ENCODE results near the gene SLC19A1.
"Not testable (repeated sequence)": the region's sequence is repeated elsewhere in the genome, so short reads cannot be mapped to it uniquely, and the experiment has no call there.

The SLC19A1 gene

GRCh38 chr21:45576838-45577737 is 34.8 kb upstream of the SLC19A1 start:
- no peak for DNase-seq

DNA sequence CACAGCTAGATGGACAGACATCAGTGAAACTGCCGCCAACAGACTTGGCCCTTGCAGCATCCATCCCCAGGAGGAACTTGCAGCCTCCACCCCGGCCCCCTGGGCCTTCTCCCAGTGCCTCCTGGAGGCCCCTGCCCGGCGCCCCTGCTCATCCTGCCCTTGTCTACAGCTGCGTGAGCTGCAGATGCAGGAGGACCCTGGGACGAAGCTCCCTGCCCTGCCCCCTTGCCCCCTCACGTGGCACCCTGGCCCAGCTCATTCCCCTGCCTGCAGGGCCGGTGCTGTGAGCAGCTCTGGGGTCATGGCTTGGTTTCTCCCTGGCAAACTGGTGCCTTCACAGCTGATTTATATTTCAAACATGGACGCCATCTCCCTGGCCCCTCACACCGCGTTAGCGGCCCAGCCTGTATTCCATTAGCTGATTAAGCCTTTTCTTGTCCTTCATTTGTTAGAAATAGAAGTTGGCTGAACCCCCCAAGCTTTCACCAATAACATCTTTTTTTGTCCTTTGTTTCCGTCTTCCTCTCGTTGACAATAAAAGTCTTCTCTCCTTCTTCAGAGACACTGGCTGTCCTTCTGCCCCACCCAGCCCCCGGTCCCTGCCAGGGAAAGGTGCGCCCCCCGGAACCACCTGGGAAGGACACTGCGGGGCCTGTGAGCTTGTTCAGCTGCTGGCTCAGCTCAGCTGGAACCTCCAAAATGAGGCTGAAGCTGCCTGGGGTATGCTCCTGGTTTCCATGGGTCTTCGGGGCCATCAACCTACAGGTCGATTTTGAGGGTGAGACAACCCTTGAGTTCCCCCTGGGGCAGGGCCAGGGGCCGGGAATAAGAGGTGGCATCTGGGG is 34.0 kb upstream of the SLC19A1 start:
- DNase-seq = no peak

DNA sequence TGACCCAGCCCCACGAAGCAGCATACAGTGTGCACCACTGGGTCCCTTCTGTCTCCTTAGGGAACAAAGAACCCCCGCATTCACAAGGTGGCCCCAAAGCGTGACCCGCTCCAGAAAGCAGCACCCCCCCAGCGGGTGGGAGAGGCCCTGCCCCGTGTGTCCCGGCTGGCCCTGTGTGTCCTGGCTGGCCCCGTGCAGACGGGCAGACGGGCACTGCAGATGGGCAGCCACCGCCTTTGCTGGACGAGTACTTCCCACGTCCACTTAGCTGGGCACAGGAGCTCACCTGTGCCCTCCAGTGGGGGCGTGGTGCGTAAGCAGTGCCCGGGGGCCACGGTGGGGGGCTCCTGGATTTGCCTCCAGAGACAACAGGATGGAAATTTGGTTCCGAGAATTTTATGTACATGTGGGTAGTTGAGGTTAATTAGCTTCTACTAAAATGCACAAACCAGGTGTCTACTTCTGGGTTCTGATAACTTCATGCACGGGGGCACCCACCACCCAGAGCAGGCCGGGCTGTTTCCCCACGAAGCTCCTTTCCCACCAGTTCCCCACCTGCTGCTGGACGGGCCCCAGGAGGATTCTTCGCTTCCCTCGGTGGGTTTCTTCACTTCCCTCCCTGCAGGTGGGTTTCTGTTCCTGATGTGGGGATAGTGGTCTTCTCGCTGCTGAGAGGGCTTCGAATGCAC is 33.2 kb upstream of the SLC19A1 start:
- no peak for DNase-seq

GRCh38 chr21:45574691-45575090 is 32.5 kb upstream of the SLC19A1 start:
- DNase-seq = no peak

DNA sequence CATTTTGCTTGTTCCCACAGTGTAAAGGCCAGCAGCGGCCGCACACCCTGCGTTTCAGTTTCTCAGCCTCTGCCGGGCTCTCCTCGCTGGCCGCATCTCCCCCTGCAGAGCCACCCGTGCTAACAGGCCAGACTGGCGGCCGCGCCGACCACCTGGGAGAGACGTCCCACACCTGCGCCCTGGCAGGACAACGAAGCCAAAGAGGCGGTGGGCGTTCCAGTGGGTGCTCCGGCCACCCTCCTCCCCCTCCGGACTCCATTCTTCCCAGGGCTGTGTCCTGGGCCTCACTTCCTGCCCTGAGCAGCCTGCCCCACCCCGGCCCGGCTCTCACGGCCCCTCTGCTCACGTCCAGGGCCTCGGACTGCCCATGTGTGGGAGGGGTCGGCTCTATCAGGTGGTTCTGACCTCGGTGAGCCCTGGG is 31.9 kb upstream of the SLC19A1 start:
- DNase-seq = no peak

DNA sequence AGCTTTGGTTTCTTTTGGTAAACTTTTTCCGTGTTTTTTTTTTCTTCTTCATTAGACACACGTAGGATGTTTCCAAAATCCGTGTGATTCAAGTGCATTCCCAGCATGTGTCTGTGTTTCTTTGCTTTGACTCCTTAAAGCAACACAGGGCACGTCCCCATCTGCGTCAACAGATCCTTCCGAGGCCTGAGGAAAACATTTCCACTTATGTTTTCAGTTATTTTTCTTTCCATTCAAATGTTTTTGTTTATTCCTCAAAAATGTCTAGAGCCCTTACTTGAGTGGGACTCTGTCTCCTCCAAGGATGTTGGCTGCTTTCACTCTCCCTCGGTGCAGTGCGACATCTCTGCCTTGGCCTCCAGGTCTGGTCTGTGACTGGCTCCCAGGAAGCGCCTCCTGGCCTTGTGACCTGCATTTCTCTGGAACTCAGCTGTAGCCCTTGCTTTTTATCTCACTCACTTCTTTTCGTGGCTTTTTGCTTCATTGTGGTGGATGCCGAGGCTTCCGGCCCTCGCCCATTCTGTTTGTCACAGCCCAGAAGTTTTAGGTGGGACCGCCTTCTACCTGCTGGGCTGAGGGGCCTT is 31.3 kb upstream of the SLC19A1 start:
- DNase-seq = no peak

- no peak for DNase-seq
Measured at GRCh38 chr21:45572783-45573451, 30.7 kb upstream of the SLC19A1 start.

DNA sequence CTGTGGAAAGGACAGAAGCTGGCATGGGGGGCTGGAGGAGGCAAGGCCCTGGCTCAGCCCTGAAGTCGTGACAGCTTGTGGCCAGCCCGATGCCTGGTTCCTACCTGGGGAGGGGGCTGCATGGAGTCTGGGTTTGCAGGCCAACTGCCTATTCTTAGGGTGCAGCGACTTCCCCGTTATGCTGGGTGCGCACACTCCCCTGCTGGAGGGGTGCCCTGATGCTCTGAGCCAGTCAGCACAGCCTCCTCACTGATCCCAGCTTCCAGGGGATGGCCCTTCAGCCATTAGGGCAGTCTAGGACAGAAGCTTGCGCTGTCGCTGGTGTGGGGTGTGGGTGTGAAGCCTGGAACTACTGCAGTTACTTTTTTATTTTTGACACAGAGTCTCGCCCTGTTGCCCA is 30.0 kb upstream of the SLC19A1 start:
- DNase-seq = no peak

GRCh38 chr21:45571641-45572040 is 29.4 kb upstream of the SLC19A1 start:
- DNase-seq = no peak

DNA sequence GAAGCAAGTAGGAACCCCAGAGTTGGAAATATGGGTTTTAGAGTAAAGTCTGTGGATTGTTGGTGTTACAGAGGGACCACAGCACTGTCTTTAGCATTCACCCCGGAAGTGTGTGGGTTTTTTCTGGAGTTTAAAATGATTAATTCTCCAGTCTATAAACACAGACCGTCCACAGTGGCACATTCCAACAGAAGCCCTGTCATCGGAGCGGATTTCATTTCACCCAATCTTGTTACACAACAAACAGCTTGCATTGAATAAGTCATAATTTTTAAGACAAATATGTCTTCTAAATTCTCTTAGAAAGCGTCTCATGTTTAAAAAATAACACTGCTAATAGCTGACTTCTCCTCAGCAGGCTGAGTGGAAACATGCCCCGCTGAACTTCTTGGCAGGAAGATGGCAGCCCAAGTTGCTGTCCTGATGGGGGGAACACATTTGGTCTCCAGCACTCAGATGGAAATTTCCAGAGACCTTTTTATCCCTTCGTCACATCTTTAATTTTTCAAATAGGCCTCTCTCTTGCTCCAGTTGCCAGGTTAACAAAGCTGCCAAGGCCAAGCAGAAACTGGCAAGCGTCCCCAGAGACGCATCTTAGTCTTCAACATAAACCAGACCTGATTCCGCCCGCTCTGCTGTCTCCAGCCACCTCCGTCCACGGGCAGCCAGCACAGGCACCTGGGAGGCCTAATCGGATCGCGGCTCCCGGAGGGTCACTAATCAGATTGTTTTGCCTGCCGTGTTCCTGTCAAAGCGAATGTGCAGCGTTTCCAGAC is 28.8 kb upstream of the SLC19A1 start:
- DNase-seq = no peak

DNA sequence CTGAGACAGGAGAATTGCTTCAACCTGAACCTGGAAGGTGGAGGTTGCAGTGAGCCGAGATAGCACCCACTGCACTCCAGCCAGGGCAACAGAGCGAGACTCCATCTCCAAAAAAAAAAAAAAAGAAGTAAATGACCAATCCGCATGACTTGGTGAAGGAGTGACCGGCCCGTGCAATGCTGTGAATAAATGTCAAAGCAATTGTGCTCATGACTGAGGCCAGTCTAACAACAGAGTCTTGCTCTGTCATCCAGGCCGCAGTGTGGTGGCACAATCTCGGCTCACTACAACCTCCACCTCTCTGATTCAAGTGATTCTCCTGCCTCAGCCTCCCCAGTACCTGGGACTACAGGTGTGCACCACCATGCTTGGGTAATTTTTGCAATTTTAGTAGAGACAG is 27.8 kb upstream of the SLC19A1 start:
- no peak for DNase-seq

GRCh38 chr21:45568383-45568782 is 26.1 kb upstream of the SLC19A1 start:
- no peak for DNase-seq

- not testable (repeated sequence) for DNase-seq
Measured at GRCh38 chr21:45564137-45564536, 21.9 kb upstream of the SLC19A1 start.

DNA sequence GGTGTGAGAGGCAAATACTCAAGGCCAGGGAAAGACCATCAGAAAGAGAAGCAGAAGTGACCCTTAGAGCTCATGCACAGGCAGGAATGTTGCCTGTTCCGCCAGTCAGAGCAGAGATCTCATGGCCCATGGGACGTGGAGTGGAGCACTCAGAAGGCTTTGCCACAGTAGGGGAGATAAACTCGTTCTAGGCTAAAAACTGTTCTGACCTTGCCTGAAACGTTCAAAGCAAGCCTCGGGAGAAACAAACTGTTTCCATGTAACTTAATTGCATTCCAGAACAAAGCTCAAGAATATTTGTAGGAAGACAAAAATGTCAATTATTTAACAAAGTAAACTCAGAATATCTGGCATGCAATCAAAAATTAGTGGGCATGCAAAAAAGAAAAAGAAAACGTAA is 20.7 kb upstream of the SLC19A1 start:
- no peak for DNase-seq

- no peak for DNase-seq
Measured at GRCh38 chr21:45562402-45562801, 20.2 kb upstream of the SLC19A1 start.

DNA sequence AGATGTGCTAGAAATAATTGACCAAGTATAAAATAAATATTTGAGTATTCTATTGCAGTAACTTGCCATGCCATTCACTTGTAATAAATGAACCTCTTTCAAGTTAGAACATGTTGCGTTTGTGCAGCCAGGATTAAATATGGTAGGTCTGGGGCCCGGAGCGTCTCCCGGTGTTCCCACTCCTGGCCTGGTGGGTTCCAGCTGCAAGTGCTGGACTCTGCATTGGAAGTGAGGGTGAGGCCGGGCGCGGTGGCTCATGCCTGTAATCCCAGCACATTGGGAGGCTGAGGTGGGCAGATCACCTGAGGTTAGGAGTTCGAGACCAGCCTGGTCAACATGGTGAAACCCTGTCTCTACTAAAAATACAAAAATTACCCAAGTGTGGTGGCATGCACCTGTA is 19.0 kb upstream of the SLC19A1 start:
- DNase-seq = not testable (repeated sequence)

DNA sequence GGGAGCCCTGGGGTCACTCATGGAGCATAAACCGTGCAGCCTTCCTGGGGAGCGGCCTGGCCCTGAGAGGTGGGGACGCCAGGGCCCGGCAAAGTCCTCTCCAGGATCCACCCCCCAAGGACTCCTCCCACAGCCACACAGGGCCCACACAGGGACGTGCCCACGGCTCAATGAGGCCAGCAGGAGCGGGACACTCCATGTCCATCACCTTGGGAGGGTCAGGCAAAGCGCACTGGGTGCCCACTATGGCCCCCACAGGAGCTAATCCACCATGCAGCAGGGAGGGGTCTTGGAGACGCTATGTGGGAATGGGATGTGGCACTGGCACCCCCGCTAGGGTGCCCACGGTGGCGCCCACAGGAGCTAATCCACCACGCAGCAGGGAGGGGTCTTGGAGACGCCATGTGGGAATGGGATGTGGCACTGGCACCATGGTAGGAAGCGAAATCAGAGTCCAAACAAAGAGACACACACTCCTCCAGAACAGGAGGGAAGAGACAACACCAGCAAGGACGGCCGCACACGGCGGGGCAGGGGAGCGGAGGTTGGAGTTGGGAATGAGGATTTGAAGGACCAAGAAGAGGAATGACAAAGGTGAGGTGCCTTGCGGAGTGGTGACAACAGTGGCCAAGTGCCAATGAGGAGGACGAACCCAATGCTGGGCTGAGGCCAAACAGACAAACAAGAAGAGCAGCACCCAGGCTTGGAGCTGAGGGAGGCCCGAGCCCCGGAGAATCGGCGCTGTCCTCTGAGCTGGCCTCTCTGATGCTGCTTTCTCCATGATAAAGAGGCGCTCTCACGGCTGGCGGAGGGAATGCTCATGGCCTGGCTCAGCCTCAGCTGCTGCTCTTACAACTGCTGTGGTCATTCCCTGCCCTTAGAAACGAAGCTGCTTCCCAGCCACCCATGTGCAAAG is 18.1 kb upstream of the SLC19A1 start:
- no peak for DNase-seq

DNA sequence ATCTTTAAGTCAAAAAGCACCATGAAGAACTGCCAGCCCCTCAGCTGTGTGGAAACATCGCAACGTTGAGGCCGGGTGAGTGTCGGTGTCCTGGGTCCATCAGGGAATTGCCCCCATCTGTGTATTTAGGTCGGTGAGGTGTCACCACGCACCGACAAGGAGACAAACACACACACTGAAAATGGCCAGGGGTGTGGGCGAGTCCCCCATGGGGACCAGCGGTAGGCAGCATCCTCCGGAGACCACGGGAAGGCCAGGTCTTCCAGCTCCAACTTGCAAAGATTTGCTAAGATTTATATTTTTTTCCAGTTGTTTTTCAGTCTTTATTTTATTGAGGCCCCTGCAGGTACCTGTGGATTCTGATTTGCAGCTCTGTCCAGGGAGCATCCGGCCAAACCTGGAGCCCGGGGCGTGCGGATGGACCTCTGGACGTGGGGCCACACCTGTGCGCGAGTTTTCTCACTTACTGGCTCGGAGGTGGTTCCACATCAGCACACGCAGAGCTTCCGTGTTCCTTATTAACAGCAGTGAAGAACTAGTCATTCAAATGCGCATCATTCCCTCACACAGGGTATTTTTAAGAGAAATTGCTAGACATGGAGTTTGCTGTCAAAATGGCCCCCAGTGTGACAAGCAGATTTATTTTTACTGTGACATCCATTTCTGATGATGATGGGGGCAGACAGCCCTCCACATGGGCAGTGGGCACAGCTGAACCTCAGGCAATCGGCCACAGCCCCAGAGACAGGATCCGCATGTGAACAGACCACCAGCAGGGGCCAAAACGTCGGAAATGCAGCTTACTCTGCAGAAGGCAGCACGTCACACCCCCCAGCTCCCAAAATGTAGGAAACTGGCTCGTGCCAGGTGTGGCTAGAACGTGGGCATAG is 17.2 kb upstream of the SLC19A1 start:
- no peak for DNase-seq

DNA sequence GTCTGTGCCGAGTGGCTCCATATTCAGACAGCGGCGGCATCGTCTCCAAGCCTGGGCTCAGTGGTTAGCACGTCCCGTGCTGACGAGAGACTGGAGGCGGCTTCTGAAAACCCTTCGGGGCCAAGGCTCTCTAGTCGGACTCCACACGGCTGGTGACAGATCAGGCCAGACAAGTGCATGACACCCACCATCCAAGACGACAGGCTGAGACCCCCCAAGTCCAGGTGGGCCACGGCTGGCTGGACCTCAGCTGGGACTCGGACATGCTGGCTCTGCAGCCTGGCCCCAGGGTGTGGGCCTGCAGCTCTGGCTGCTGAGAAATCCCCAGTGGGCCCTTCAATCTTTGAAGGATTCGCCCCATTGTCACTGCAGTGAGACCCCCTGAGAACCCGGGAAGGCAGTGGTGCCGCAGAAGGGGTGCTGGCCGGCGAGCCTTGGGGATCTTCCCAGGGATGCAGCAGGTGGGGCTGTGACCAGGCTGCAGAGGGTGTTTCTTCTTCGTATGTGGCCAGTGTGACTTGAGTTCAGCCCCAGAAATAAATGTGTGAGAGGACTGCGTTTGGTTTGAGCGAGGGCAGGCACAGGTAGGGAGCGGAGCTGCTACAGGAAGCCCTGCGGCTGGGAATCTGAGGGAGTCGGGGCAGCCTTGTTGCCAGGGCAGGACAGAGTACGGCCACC is 15.9 kb upstream of the SLC19A1 start:
- DNase-seq = no peak
